SK-N-SH (cell line): Measurements from ENCODE around the gene CCL21. TPM values are rescaled to one million over a fixed set of nuclear protein-coding genes. Genes with fewer than 3 reads are reported as not detected.

Experiments used
- CTCF ChIA-PET: fragments of 300-600, 350-600 bp; formaldehyde crosslinking; extraction: SDS; loops from one replicate; lab custom pipeline; 2021; lab: Yijun Ruan, JAX
- POLR2A ChIA-PET: fragments of 350-600 bp; sonication (Branson Sonifier 250); formaldehyde crosslinking; extraction: SDS; loops from one replicate; lab custom pipeline; 2020; ENCODE audit warnings: antibody characterized with exemption, inconsistent platforms; lab: Yijun Ruan, JAX
- DNase-seq: peaks from one replicate; pipeline ENCODE4 v3.0.0; 2012
- H2AFZ ChIP-seq: fragments of 200-600 bp; sonication (generic); 2 replicates; pipeline ENCODE4 v1.8.1; 2016; ENCODE audit warnings: antibody characterized with exemption, mild to moderate bottlenecking, low read depth
- H3F3A ChIP-seq: fragments of 200-600 bp; sonication (generic); replicated peaks from 2 replicates; pipeline ENCODE3; 2016; ENCODE audit warnings: antibody characterized with exemption, mild to moderate bottlenecking; ENCODE audit not compliant: insufficient read depth
- H3K27ac ChIP-seq, 2 experiments: fragments of 200-500 bp in 1 of 2; fragments of 200-600 bp in 1 of 2; sonication (Bioruptor generic) in 1 of 2; sonication (generic), shearing (Covaris generic) in 1 of 2; 2 replicates each; pipeline versions ENCODE4 v1.5.1 to v1.6.1; 2014 to 2016; ENCODE audit warnings: low read depth in 2 of 2, inconsistent platforms in 1 of 2, low read length in 1 of 2, mild to moderate bottlenecking in 1 of 2, mixed read lengths in 1 of 2
- H3K27me3 ChIP-seq: fragments of 200-600 bp; sonication (generic), shearing (Covaris generic); 2 replicates; pipeline ENCODE4 v1.6.1; 2016; ENCODE audit warnings: mixed run types; ENCODE audit not compliant: insufficient read depth
- H3K36me3 ChIP-seq, 2 experiments: fragments of 200-500 bp in 1 of 2; fragments of 200-600 bp in 1 of 2; sonication (Bioruptor generic) in 1 of 2; sonication (generic) in 1 of 2; replicated peaks in 1 of 2; 2 replicates each; pipeline versions ENCODE3 to v1.5.1; 2014 to 2016; ENCODE audit warnings: low read length in 1 of 2, mild to moderate bottlenecking in 1 of 2; ENCODE audit not compliant: insufficient read depth in 2 of 2, control insufficient read depth in 1 of 2
- H3K4me1 ChIP-seq, 2 experiments: fragments of 200-500 bp in 1 of 2; fragments of 200-600 bp in 1 of 2; sonication (Bioruptor generic) in 1 of 2; sonication (generic), shearing (Covaris generic) in 1 of 2; 2 replicates each; pipeline versions ENCODE4 v1.5.1 to v1.6.1; 2014 to 2016; ENCODE audit warnings: low read depth in 1 of 2, low read length in 1 of 2, mixed run types in 1 of 2; ENCODE audit not compliant: insufficient read depth in 2 of 2, control insufficient read depth in 1 of 2
- H3K4me2 ChIP-seq: fragments of 200-600 bp; sonication (generic), shearing (Covaris generic); 2 replicates; pipeline ENCODE4 v1.6.1; 2017; ENCODE audit warnings: mixed run types
- H3K4me3 ChIP-seq, 2 experiments: fragments of 200-500 bp in 1 of 2; fragments of 200-600 bp in 1 of 2; sonication (Bioruptor generic) in 1 of 2; sonication (generic), shearing (Covaris generic) in 1 of 2; 2 replicates each; pipeline versions ENCODE4 v1.5.1 to v1.8.1; 2014 to 2016; ENCODE audit warnings: low read depth in 2 of 2, inconsistent platforms in 1 of 2, low read length in 1 of 2, mild to moderate bottlenecking in 1 of 2, mixed read lengths in 1 of 2, moderate library complexity in 1 of 2
- H3K79me2 ChIP-seq: fragments of 200-600 bp; sonication (generic); 2 replicates; pipeline ENCODE4 v1.8.1; 2017; ENCODE audit warnings: mild to moderate bottlenecking; ENCODE audit not compliant: insufficient read depth
- H3K9ac ChIP-seq: fragments of 200-600 bp; sonication (generic); 2 replicates; pipeline ENCODE4 v1.6.1; 2017; ENCODE audit warnings: mixed run types
- H3K9me2 ChIP-seq: fragments of 200-600 bp; sonication (generic); 2 replicates; pipeline ENCODE4 v1.6.1; 2017; ENCODE audit warnings: mixed run types
- H3K9me3 ChIP-seq: fragments of 200-600 bp; sonication (generic); 2 replicates; pipeline ENCODE4 v1.6.1; 2017; ENCODE audit warnings: mixed run types, mild to moderate bottlenecking, moderate library complexity
- H4K20me1 ChIP-seq: fragments of 200-600 bp; sonication (generic); 2 replicates; pipeline ENCODE4 v1.6.1; 2017; ENCODE audit warnings: mild to moderate bottlenecking, mixed run types; ENCODE audit not compliant: insufficient read depth
- CHD2 ChIP-seq: fragments of 150-350 bp; IDR thresholded peaks from 2 replicates; pipeline ENCODE4 v1.6.1; 2018; ENCODE audit warnings: low read length; ENCODE audit not compliant: partially characterized antibody
- ELF1 ChIP-seq: IDR thresholded peaks from 2 replicates; pipeline ENCODE4 v1.4.0; 2012
- EP300 ChIP-seq, 2 experiments: IDR thresholded peaks; 2 replicates each; pipeline versions ENCODE4 v1.4.0 to v1.6.1; 2012; ENCODE audit warnings: borderline replicate concordance in 1 of 2, low read depth in 1 of 2, low read length in 1 of 2
- EZH2phosphoT487 ChIP-seq: fragments of 200-600 bp; sonication (generic); IDR thresholded peaks from 2 replicates; pipeline ENCODE4 v1.6.1; 2017; ENCODE audit warnings: low read depth, mixed run types, mild to moderate bottlenecking, antibody characterized with exemption, moderate library complexity, borderline replicate concordance
- FOXJ3 ChIP-seq: sonication (generic); formaldehyde crosslinking; IDR thresholded peaks from 2 replicates; pipeline ENCODE4 v1.5.1; 2020; ENCODE audit warnings: mild to moderate bottlenecking, missing genetic modification reagents
- FOXM1 ChIP-seq: IDR thresholded peaks from 2 replicates; pipeline ENCODE4 v1.4.0; 2012; ENCODE audit warnings: low read depth, mild to moderate bottlenecking
- GATA2 ChIP-seq: sonication (generic); formaldehyde crosslinking; IDR thresholded peaks from 2 replicates; pipeline ENCODE4 v1.5.0; 2020; ENCODE audit warnings: mild to moderate bottlenecking, missing genetic modification reagents
- JUND ChIP-seq: IDR thresholded peaks from 2 replicates; pipeline ENCODE4 v1.4.0; 2012
- MEF2A ChIP-seq: IDR thresholded peaks from 2 replicates; pipeline ENCODE4 v1.4.0; 2012; ENCODE audit warnings: low read depth, borderline replicate concordance
- MXI1 ChIP-seq: IDR thresholded peaks from 2 replicates; pipeline ENCODE4 v1.6.1; 2012; ENCODE audit warnings: mild to moderate bottlenecking, low read depth, low read length, improper control_type of control experiment
- RAD21 ChIP-seq: IDR thresholded peaks from 2 replicates; pipeline ENCODE4 v1.6.1; 2012; ENCODE audit warnings: mild to moderate bottlenecking, low read length
- RFX5 ChIP-seq: IDR thresholded peaks from 2 replicates; pipeline ENCODE4 v1.6.1; 2012; ENCODE audit warnings: mild to moderate bottlenecking, improper control_type of control experiment, low read length
- SMC3 ChIP-seq: IDR thresholded peaks from 2 replicates; pipeline ENCODE4 v1.6.1; 2012; ENCODE audit warnings: low read depth, low read length, improper control_type of control experiment
- TAF1 ChIP-seq: IDR thresholded peaks from 2 replicates; pipeline ENCODE4 v1.6.1; 2012; ENCODE audit warnings: low read depth, mild to moderate bottlenecking, low read length, moderate library complexity, borderline replicate concordance
- TCF12 ChIP-seq: IDR thresholded peaks from 2 replicates; pipeline ENCODE4 v1.4.0; 2012
- TEAD4 ChIP-seq: IDR thresholded peaks from 2 replicates; pipeline ENCODE4 v1.4.0; 2012; ENCODE audit warnings: mild to moderate bottlenecking, borderline replicate concordance; ENCODE audit not compliant: insufficient read depth
- USF1 ChIP-seq: IDR thresholded peaks from 2 replicates; pipeline ENCODE4 v1.4.0; 2012; ENCODE audit warnings: low read depth, borderline replicate concordance
- USF2 ChIP-seq: fragments of 150-350 bp; IDR thresholded peaks from 2 replicates; pipeline ENCODE4 v1.6.1; 2017; ENCODE audit warnings: antibody characterized with exemption, low read length, low read depth, borderline replicate concordance
- YY1 ChIP-seq: IDR thresholded peaks from 2 replicates; pipeline ENCODE4 v1.4.0; 2012; ENCODE audit warnings: low read depth, mild to moderate bottlenecking
- WGBS: methylation state at CpG from one replicate; pipeline ENCODE4 v1.1.6; 2017; ENCODE audit warnings: low lambda C conversion rate; 5-methylcytosine and 5-hydroxymethylcytosine counted together
- polyA plus RNA-seq, 3 experiments: library from polyadenylated mRNA; depleted of rRNA; stranded (reverse); fragments of >200 nt; gene quantifications; 2 replicates each; pipeline ENCODE4 v1.2.3, GENCODE V29; 2012
- TF ChIP-seq, protein P1 (sequence below): IDR thresholded peaks from 2 replicates; pipeline ENCODE4 v1.6.1; 2012; ENCODE audit warnings: mild to moderate bottlenecking, low read depth, low read length, moderate library complexity
- TF ChIP-seq, protein P2 (sequence below): fragments of 150-350 bp; IDR thresholded peaks from 2 replicates; pipeline ENCODE4 v1.6.1; 2016; ENCODE audit warnings: mild to moderate bottlenecking, low read depth, low read length

Gene CCL21
- polyA plus RNA-seq, 1 of the 3 experiments (the other 2 are of a cell fraction), result not detected

DNA sequence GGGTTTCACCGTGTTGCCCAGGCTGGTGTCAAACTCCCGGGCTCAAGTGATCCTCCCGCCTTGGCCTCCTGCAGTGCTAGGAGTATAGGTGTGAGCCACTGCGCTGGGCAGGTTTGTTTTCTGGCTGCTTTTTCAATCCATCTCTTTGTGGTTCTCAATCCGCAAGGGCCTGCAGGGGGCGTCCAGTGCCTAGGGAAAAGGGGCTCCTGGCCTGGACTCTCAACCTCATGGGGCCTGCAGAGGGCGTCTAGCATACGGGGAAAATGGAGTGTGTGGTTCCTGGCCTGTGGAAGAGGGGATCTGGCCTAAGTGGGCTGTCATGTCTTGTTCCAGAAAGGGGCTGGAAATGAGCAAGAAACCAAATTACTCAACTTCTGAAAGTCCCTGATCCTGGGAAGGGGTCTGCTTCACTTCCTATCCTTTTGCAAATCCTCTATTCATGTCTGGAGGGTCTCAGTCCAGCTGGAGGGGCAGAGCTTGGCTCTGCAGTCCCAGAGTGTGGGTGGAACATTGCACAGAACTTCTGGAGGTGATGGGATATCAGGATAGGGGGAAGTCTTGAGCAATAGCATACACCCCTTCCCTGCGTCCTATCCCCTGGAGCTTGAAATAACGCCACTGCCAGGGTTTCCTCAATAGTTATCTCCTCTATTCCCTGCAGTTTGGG is 34.8 kb downstream of the CCL21 start (continued):
- TF ChIP-seq, protein P1, sequence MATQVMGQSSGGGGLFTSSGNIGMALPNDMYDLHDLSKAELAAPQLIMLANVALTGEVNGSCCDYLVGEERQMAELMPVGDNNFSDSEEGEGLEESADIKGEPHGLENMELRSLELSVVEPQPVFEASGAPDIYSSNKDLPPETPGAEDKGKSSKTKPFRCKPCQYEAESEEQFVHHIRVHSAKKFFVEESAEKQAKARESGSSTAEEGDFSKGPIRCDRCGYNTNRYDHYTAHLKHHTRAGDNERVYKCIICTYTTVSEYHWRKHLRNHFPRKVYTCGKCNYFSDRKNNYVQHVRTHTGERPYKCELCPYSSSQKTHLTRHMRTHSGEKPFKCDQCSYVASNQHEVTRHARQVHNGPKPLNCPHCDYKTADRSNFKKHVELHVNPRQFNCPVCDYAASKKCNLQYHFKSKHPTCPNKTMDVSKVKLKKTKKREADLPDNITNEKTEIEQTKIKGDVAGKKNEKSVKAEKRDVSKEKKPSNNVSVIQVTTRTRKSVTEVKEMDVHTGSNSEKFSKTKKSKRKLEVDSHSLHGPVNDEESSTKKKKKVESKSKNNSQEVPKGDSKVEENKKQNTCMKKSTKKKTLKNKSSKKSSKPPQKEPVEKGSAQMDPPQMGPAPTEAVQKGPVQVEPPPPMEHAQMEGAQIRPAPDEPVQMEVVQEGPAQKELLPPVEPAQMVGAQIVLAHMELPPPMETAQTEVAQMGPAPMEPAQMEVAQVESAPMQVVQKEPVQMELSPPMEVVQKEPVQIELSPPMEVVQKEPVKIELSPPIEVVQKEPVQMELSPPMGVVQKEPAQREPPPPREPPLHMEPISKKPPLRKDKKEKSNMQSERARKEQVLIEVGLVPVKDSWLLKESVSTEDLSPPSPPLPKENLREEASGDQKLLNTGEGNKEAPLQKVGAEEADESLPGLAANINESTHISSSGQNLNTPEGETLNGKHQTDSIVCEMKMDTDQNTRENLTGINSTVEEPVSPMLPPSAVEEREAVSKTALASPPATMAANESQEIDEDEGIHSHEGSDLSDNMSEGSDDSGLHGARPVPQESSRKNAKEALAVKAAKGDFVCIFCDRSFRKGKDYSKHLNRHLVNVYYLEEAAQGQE, result no peak
- TF ChIP-seq GATA2 (CRISPR knock-in tag) (no peak), EZH2phosphoT487 (no peak), MEF2A (no peak), FOXJ3 (no peak), ELF1 (no peak)
- TF ChIP-seq, protein P2, sequence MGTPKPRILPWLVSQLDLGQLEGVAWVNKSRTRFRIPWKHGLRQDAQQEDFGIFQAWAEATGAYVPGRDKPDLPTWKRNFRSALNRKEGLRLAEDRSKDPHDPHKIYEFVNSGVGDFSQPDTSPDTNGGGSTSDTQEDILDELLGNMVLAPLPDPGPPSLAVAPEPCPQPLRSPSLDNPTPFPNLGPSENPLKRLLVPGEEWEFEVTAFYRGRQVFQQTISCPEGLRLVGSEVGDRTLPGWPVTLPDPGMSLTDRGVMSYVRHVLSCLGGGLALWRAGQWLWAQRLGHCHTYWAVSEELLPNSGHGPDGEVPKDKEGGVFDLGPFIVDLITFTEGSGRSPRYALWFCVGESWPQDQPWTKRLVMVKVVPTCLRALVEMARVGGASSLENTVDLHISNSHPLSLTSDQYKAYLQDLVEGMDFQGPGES, result no peak

DNA sequence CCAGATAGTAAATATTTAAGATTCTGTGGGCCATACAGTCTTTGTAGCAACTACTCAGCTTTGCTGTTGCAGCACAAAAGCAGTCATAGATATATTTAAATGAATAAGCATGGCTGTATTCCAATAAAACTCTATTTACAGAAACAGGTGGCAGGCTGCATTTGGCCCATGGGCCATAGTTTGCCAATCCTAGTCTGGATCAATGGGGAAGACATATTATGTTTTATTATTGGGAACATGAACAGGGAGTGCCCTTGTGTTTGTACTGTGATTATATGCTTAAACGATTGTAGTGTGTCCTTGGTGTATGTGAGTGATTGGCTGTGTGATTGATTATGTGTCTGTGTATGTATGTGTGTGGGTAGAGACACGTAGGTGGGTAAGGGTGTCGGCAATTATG is 35.5 kb downstream of the CCL21 start:
- no peaks in the 10 kb centered on the region for H3K36me3 ChIP-seq
- H3K4me1 ChIP-seq, result no peaks in the 10 kb centered on the region
- no peak for DNase-seq
- H3K9ac ChIP-seq, result no peak overlapping the region
- H3K9me2 ChIP-seq, result no peaks in the 10 kb centered on the region
- H3K4me3 ChIP-seq, result no peak overlapping the region
- H3K4me2 ChIP-seq, result no peak overlapping the region
- no peaks in the 10 kb centered on the region for H3K27me3 ChIP-seq
- no peaks in the 10 kb centered on the region for H3K79me2 ChIP-seq
- ChIA-PET CTCF (interaction anchor here (0.7 to 5.7 kb wide), 12 partner anchors 11 to 320 kb away, joined by 3 to 57 read pairs (median 4); partner anchors contain the start of genes CCL19, CCL21, DCTN3 and GALT), POLR2A (no interaction called here)
- H2AFZ ChIP-seq, result no peak overlapping the region
- no peaks in the 10 kb centered on the region for H4K20me1 ChIP-seq
- no peaks in the 10 kb centered on the region for H3K9me3 ChIP-seq
- no peaks in the 10 kb centered on the region for H3F3A ChIP-seq
- no peak overlapping the region for H3K27ac ChIP-seq
- TF ChIP-seq, protein P1, result no peak
- no peak for TF ChIP-seq CHD2
- no peak for TF ChIP-seq RAD21
- TF ChIP-seq FOXM1, result no peak
- no peak for TF ChIP-seq RFX5
- TF ChIP-seq TCF12, result no peak
- no peak for TF ChIP-seq TEAD4
- no peak for TF ChIP-seq EZH2phosphoT487
- TF ChIP-seq YY1, result no peak
- TF ChIP-seq SMC3, result no peak
- TF ChIP-seq TAF1, result no peak
- TF ChIP-seq USF2, result no peak
- TF ChIP-seq GATA2 (CRISPR knock-in tag), result no peak
- TF ChIP-seq EP300 (IDR thresholded peaks at IDR 0.05; ENCODE audit: borderline replicate concordance in 1 of 2, low read depth in 1 of 2, low read length in 1 of 2), result no peak
- no peak for TF ChIP-seq JUND
- TF ChIP-seq ELF1, result no peak
- no peak for TF ChIP-seq USF1
- no peak for TF ChIP-seq MXI1
- TF ChIP-seq, all 33 proteins: peak for 0
- 75% methylated on average over 3 of the region's 3 CpGs for WGBS
